NOMO-1 treated with DMSO at 0.1 percent for 48 hours (cell line): Measurements from ENCODE around the gene OR5K1.

Experiments
- DNase-seq: peaks from one replicate; lab custom pipeline; 2025; ENCODE audit not compliant: unreplicated experiment; lab: John Stamatoyannopoulos, UW

Gene OR5K1

DNA sequence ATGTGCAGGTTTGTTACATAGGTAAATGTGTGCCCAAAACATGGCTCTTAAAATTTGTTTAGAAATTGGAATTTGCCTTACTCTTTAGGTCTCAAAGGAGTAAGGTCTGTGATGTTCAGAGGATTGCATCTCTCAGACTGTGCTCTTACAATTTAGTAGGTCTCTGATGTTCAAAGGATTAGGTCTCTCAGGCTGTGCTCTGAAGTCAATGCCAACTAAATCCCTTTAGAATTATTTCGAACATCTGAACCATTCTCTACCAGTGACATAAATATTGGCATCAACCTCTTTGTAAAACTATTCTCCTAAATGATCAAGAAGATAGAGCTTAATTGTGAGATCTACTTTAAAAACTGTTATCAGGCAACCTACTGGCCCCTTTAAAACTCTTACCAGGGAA, at the start of gene OR5K1:
OR5K1 (plus strand) TSS at position 301 of the 400 bp plus-strand sequence. CDS start 6,376 bp downstream, outside the sequence.
- no peak for DNase-seq

DNA sequence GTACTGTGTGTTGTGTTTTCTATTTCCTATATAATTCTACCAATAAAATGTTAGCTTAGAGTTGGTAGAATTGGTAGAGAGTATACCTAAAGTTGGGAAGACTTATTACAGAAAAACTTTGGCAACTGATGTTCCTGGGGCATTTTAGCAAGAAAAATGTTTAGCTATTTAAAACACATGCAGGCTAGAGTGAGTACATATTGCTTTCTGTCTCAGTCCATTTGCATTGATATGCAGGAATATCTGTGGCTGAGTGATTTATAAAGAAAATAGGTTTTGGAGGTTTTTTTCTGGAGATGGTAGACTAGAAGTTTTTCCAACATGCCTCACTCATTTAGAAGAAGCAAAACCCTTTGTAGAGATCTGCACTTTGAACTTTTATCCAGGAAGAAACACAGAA, 30.4 kb upstream of the OR5K1 start:
- DNase-seq = no peak

DNA sequence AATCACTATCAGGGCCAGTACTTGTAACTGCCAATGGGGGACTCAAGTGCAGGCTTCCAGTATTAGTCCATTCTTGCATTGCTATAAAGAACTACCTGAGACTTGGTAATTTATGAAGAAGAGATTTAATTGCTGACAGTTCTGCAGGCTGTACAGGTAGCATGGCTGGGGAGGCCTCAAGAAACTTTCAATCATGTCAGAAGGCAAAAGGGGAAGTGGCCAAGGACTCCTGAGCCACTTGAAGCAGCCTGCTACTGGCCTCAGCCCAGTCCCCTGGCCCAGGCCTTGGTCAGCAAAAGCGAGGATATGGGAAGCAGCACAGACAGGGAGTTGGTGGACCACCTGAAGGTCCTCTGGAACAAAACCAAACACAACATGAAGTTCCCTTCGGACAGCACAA, 29.2 kb upstream of the OR5K1 start:
- no peak for DNase-seq

DNA sequence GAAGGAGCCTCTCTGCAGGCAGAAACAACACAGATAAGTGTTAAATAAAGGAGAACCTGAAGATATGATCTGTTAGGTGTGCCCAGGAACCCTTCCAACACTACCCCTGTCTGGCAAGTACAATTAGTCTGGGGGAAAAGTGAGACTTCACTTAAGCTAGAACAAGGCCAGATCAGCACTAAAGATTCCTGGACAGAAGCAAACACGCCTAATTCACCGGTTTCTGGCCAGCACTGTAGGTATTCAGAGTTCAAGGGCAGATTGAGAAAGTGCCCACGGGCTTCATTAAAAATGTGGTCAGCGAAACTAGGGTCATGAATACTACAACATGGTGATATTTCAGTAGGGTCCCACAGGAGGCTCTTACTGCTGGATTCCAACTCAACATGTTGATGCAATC, 28.6 kb upstream of the OR5K1 start:
- no peak for DNase-seq

DNA sequence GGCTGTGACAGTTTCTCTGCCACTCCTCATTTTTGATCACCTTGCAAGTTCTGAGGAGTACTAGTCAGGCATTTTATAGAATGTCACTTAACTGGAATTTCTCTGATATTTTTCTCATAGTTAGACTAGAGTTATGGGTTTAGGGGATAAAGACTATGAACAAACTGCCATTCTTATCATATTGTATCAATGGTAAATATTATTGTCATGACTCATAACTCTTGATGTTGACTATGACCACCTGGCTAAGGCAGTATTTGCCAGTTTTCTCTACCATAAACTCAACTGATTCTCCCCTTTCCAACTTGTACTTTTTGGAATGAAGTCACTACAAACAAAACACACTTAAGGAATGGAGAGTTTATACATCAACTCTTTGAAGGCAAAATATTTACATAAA, 22.7 kb upstream of the OR5K1 start:
- no peak for DNase-seq

DNA sequence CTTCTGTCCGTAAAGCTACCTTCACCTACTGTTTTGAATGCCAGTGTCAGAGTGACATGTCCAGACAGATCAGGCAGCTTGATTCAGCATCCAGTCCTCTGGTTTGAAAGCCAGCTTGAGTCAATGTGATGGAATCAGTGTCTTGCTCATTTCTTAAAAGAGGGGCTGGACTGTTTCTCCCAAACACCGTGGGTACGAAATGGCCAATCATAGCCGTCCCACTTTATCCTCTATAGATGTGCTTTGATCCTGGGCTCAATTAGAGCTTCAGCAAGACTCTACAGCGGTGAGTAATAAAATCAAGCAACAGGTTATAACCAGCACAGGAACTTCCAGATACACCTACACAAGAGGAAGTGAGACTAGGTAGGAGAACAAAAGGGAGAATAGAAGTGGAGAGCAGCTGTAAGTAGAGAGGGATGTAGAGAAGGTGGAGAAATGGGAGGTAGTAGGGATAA, 17.0 kb upstream of the OR5K1 start:
- no peak for DNase-seq

DNA sequence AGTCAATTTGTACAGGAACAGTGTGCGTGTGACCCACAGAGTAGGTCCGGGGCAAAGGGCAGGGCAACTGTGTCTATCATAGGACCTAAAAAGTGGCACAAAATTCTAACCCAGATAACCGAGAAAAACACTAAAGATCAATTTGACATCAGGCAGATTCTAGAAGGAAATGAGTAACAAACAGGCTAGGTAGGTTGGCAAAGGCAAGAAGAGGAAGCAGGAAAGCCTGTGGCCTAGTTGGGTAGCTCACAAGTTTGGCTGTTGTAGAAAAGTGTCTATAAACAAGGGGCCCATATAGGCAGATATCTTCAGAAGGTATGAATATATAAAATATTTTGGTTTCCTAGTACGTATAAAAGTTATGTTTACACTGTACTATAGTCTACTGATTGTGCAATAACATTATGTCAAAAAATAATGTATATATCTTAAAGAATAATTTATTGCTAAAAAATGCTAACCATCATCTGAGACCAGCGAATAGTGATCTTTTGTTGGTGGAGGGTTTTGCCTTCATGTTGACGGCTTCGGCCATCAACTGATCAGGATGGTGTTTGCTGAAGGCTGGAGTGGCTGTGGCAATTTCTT, 13.3 kb upstream of the OR5K1 start:
- DNase-seq = peak; percentile 5

DNA sequence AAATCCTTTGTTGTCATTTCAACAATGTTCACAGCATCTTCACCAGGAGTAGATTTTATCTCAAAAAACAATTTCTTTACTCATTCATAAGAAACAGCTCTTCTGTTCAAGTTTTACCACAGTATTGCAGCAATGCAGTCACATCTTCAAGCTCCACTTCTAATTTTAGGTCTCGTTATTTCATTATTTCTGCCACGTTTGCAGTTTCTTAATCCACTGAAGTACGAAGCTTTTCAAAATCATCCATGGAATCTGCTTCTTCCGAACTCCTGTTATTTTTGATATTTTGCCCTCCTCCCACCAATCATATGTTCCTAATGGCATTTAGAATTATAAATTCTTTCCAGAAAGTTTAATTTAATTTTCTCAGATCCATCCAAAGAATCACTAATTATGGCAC, 12.6 kb upstream of the OR5K1 start:
- no peak for DNase-seq

DNA sequence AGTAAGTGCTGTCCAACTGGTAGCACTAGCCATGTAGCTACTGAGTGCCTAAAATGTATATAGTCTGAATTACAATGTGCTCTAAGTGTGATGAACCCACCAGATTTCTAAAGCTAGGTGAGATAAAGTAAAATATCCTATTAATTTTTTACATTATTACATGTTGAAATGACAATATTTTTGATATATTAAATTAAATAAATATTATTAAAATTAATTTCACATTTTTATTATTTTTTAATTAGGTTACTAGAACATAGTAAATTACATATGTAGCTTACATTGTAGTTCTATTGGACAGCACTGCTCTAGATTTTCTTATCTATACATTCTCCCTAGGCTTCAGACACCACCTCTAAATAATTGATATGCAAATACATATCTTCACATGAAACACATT, 9.2 kb upstream of the OR5K1 start:
- no peak for DNase-seq

DNA sequence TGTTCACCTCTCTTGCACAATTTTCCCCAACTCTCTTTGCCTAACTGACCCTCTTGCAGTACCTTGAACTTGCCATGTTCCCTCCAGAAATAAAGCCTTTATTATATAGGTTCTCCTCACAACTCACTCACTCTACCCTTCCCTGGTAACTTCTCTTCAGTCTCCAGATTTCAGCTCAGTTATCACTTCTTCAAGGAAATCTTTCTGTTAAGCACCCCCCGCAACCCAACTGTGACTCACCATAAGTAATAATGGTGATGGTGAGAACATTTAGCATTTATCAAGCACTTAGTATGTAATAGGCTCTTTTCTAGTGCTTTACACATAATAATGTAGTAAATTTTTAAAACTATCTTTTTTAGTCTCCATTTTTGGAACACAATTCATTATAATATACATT, 8.1 kb upstream of the OR5K1 start:
- no peak for DNase-seq

DNA sequence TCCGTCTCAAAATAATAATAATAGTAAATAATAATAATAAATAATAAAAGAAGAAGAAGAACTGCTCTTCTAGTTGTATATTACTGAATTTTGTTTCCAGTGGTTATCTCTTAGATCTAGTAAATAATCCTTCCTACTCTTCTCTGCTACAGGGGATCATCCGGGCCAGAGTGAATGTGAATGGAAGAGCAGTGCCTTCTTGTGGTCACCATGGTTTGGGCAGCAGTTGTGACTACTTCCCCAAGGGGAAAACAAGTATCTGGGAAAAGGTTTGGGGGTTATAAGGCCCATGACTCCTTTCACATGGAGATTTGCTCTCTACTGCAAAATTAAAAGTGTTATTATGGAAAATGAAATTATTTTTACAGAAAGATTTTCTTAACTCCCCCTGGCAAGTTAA, 5.5 kb upstream of the OR5K1 start:
- no peak for DNase-seq

DNA sequence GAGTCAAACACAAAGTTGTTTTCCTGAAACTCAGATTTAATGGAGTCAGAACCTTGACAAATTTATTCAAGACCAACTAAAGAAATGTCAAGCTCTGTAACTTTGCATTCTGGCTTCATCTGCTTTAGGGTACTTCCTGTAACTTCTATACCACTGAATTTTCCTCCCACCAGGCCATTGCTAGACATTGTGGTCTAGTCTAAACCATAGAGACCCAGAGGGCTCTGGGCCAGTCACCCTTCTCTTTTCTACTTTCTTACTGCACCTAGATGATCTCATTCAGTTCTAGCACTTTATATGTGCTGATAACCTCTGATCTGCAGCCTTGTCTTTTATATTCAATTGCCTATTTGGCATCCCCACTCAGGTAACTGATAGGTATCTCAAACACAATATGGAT, 2.8 kb upstream of the OR5K1 start:
- no peak for DNase-seq

DNA sequence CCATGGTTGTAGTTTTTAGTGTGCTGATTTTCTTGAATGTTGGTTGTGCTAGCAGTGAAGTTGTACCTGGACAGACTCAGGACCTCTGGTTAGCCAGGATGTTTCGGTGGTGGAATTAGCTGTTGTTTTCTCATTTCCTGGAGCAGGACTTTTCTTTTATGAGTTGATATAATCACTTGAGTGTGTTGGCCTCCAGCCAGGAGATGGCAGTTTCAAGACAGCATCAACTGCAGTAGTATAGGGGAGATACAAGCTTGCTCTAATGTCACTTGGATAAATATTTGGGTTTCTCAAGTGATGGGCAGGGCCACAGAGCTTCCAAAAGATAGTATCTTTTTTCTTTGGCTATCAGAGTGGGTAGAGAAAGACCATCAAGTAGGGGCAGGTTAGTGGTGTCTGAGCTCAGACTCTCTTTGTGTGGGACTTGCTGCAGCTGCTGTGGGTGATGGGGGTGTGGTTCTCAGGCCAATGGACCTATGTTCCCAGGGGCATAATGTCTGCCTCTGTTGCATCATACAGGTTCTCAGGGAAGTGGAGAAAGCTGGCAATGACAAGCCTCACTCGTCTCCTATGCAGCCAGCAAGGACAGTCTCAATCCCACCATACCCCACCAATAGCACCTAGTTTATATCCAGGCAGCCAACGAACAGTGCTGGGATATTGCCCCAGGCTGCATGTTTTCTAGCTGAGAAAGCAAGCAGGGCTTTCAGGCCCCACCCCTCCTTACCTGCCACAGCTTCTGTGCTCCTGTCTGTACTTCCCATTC, 19.9 kb downstream of the OR5K1 start:
- DNase-seq = no peak

DNA sequence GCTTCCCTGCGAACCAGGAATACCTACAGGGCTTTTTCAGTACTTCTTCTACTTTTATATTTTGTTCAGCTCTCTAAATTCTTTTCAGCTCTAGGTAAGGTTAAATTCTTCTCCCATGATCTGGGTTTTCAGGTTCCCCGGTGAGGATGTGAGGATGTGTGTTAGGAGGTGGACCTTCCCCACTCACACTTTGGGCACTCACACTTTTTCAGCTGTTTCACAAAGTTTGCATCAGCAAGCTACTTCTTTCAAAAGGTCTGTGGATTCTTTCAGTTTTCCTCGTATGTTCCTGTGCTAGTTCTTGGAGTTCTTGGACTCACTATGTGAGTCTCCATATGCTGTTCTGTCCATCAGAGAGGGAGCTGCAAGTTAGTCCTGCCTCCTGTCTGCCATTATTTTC, 20.6 kb downstream of the OR5K1 start:
- no peak for DNase-seq

DNA sequence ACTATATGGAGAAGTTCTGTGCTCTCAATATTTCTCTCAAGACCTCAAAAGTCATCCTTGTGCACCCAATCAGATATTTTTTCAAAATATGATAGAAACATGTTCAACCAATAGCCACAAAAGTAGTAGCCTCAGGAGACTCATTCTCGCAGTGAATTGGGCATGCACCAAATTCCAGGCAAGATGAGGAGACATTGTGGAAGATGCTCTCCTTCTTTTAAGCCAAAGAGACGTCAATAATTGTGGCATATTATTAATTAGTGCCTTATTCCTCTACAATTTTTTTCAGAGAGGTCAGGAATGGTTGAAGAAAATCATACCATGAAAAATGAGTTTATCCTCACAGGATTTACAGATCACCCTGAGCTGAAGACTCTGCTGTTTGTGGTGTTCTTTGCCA, 34.4 kb downstream of the OR5K1 start, which contains the start of gene OR5K2:
OR5K2 (plus strand) TSS at position 301 of the 400 bp plus-strand sequence; CDS start at position 301, 0 bp downstream.
- no peak for DNase-seq

DNA sequence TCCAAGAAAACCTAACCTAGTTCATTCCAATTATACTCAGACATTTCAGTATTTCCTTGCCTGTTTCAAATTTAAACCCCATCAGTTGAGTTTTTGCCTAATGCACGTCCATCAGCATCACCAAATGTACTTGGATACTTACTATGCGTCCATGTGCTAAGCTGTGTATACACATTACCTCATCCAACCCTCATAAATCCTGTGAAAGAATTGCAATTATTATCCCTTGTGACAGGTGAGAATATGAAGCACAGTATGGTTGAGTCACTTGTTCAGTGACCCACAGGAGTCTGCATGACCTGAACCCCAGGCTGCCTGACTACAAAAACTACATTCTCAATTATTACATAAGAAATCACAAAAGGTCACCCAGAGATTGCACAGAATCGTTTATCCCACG, 37.0 kb downstream of the OR5K1 start:
- DNase-seq = no peak

DNA sequence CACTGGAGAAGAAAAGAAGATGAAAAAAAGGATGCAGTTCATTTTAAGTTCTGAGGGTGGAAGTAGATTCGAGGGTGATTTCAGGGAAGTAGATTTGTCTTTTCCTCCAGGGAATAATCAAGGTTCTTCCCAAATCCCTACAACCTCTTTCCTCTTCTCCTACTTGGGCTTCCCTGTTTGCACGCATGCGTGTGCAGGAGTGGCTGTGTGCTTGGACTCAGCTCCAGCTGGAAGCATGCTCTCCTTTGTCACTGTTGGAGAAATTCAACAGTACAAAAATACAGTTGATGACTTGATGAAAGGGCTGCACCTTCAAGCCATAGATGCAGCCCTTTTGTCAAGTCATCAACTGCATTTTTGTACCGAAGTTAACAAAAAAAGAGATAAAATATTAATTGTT, 38.3 kb downstream of the OR5K1 start:
- DNase-seq = no peak

DNA sequence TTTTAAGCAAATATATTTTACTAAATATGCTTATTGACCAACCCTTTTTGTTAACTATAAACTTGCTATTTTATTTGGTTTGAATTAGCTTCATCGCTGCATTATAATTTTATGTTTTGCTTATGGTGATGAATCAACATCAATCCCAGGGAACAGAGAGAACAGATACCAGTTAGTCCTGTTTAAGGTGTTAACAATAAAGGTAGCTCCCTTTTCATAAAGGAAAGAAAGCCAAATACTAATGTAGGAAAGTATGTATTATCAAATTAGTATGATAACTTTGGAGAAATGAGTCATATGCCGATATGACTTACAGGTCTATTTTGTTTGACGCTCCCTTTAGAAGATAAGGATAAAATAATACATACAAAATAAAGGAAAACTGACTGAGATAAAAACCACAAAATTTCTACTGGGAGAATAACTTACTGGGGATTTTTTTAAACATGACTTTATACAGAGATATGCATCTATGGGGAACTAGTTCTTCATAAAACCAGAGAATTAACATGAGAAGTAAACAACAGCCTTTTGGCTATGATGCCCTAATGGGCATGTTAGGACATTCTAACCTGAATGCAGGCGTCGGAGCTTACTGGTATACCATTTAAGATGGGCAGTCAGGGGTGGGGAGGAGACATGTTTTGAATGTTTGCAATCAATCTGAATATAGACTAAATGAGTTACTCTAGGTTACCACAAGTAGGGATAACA, 39.0 kb downstream of the OR5K1 start:
- no peak for DNase-seq

DNA sequence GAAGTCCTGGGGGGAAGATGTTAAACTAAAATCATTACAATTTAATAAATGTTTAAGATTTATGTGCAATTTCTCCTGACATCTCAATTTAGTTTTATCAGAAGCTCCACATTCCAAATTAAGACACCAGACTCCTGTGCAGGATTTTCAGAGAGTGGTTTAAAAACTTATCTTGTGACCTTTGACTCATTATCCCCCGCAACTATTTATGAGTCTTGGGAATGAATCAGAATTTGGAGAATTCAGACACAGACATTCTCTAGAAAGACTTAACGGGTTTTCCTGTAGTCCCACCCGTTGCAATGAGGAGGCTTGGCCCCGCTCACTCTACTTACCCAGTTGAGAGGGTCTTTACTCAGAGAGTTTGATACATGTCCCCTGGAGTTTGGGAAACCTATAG, 41.5 kb downstream of the OR5K1 start:
- no peak for DNase-seq

DNA sequence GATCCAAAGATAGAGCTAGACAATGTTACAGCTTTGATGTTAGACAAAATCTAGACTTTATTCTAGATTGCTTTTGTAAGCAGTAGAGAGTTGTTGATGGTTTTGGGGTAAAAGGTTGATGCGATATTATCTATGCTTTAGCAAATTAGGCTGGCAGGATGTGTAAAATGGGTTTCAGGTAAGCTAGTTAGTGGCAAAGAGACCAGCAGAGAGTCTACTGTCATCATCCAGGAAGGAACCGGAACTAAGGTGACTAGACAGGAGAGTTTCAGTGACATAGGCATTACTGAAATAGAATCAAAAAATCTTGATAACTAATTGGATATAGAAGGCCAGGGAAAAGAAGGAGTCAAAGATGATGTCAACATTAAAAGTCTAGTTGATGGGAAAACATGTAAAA, 45.6 kb downstream of the OR5K1 start:
- no peak for DNase-seq

DNA sequence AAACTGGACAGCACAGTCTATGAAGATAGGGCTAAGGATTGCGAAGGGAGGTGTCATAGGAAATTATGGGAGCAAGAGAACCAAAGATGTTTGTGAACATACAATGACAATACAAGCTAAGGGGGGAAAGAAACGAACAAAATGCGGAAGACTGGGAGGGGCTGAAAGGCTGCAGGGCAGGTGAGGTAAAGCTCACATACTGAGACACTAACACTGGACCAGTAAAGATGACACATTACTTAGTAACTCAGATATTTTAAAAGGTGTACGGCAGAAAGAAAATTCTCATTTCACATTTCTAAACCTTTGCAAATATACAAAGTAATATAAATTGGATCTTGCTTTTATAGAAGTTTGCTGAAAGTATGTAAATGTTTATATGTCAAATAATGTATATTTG, 49.6 kb downstream of the OR5K1 start:
- DNase-seq = no peak

DNA sequence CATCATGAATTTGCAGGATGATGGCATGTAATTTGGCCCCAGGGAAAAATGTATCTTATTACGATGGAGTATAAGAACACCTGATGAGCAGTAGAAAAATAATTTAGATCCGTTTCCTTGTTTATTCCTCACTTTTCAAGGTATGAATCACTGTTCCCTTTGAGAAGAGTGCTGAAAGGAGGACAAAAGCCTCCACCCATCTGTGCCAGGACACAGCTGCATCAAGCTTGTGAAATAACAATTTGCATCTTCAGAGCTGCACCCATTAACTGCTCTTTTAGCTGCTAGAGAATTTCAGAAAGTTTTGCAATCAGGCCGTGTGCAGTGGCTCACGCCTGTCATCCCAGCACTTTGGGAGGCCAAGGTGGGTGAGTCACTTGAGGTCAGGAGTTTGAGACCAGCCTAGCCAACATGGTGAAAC, 50.1 kb downstream of the OR5K1 start:
- DNase-seq = peak; percentile 94
